Retina (tissue), 1 donor: Measurements from ENCODE around the gene TOR4A.
"Not testable (repeated sequence)": the region's sequence is repeated elsewhere in the genome, so short reads cannot be mapped to it uniquely, and the experiment has no call there.

ENCODE experiments used
- DNase-seq: peaks from one replicate; pipeline ENCODE4 v3.0.0-alpha.2; 2016

The TOR4A gene

DNA sequence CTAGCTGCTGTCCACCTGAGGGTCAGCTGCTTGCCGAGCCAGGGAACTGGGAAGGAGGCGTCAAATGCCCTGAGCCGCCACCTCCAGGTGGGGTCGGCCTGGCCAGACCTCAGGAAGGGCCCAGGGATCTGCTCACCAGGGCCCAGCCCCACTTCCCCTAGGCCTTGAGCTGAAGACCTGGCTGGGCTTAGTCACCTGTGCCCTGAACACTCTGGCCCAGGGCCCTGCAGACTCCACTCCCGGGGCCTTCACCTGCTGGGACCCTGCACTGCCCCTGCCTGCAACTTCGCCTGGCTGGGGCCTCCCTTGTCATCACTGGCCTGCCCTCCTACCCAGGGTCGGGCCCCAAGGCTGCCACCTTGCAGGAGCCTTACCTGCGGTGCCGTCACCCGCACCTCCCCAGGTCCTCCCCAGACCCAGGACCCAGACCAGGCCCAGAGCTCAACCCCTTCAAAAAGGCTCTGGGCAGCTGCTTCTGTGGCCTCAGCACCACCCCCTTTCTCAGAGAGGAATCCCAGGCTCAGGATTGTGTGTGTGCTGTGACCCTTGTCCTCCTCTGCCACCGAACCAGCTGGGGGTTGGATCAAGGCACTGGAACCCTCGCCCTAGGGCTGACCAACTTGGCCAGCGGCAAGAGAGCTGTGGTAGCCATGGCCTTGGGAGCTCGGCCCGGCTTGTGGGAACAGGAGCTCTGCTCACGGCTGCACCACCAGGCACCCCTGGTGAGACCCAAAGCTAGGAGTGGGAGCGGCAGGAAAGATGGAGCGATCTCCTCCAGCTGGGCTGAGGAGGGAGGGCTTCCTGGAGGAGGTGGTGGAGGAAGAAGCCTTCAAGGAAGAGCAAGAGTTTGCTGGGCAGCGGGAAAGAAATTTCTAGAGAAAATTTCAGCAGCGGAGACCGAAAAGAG, 23.6 kb upstream of the TOR4A start:
- DNase-seq = no peak

DNA sequence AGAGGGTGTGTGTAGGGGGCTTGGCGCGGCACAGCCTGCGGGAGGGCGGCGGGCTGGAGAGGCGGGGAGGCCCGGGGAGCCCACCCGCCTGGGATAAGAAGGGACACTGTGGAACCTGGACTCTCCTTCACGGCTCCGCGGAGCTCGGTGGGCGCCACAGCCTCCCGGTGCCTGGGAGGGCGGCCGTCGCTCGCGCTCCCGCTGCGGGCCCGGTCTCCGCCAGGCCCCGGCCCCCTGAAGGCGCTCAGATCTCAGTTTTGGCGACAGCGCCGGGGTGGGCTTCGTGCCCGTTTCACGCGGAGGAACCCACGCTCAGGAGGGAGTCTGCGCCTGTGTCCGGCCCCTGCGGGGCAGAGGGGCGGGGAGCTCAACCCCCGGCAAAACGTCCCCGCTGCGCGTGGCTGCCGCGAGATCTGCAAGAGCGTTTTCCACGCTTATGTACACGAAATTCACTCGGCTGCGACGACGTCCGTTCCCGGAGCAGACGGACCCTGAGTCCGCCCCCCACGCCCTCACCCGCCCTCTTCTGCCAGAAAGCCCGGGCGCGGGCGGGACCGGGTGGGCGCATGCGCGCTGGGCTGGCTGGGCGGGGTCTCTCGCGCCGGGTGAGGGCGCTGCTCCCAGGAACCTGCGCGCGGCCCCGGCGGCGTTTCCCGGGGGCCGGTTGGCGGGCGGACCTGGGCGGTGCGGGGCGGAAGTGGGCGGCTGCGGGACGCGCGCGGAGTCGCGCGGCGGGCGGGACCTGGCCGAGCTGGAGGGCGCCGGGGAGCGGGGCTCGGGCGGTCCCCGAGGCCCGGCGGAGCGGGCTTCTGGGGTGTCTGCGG, 22.7 kb upstream of the TOR4A start, which contains the start of gene NELFB:
TSS of gene NELFB (plus strand) at position 704 of the 824 bp plus-strand sequence.
- peak; percentile 94 for DNase-seq

DNA sequence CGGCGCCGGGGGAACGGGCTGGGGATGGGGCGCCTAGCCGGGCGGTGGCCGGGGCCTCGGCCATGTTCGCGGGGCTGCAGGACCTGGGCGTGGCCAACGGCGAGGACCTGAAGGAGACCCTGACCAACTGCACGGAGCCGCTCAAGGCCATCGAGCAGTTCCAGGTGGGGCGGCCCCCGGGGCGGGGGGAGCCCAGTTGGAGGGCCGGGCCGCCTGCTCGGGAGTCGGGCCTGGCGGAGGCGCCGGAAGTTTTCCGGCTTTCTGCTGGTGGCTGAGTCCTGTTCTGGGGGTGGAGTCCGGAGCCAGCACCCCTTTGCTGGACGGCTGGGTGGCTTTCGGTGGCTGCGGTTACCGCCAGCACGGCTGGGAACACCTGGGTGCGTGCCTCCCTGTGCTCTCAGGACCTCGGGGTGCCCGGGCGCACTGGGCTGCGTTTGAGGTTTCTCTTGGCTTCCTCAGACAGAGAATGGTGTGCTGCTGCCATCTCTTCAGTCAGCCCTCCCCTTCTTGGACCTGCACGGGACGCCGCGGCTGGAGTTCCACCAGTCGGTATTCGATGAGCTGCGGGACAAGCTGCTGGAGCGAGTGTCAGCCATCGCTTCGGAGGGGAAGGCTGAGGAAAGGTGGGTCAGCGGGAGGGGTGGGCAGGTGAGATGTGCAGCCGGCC, 21.9 kb upstream of the TOR4A start:
- peak; percentile 58 for DNase-seq

DNA sequence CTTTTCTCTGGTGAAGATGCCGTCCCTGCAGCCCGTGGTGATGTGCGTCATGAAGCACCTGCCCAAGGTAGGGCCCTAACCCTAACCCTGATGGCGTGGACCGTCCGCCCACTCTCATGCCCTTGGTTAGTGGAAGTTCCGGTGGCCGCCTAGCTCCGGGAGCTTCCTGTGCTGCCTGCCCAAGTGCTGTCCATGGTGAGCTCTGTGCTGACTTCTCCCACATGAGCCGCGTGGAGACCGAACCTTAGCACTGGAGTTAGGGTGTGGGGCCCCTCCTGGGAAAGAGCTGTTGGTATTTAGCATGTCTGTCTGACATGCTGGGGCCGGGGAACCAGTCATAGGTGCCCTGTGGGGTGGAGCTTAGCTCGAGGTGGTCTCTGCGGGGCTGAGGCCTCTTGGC, 21.2 kb upstream of the TOR4A start:
- DNase-seq = no peak

DNA sequence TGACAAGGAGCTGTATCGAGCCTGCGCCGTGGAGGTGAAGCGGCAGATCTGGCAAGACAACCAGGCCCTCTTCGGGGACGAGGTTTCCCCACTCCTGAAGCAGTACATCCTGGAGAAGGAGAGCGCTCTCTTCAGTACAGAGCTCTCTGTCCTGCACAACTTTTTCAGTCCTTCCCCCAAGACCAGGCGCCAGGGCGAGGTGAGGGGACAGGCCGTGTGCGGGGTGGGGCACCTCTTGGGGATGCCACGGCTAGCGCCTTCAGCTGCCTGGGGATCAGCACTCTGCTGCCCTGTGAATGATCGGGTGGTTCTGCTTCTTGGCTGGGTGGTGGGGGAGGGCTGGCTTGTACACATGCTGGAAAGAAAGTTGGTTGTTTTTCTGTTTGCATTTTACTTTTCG, 20.7 kb upstream of the TOR4A start:
- DNase-seq = no peak

DNA sequence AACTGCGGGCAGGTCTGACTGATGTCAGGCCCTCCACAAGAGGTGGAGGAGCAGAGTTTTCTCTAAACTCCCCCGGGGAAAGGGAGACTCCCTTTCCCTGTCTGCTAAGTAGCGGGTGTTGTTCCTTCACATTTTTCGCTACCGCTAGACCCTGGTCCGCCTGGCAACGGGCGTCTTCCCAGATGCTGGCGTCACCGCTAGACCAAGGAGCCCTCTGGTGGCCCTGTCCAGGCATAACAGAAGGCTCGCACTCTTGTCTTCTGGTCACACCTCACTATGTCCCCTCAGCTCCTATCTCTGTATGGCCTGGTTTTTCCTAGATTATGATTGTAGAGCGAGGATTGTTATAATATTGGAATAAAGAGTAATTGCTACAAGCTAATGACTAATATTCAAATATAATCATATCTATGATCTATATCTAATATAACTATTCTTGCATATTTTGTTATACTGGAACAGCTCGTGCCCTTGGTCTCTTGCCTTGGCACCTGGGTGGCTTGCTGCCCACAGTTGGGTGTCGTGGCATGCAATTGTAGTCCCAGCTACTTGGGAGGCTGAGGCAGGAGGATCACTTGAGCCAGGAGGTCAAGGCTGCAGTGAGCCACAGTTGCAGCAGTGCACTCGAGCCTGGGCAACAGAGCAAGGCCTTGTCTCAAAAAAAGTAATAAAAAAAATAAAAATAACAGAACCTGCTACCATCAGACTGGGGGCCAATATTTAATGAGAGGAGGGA, 15.2 kb upstream of the TOR4A start:
- DNase-seq = not testable (repeated sequence)

DNA sequence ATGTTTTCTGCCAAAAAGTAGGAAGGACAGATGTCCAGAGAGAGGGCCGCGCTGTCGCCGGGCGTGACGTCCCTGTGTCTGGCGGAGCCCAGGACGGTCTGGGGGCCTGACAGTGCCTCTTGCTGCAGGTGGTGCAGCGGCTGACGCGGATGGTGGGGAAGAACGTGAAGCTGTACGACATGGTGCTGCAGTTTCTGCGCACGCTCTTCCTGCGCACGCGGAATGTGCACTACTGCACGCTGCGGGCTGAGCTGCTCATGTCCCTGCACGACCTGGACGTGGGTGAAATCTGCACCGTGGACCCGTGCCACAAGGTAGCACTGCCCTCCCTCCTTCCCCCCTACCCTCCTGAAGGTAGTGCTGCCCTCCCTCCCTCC, 14.6 kb upstream of the TOR4A start:
- DNase-seq = no peak

DNA sequence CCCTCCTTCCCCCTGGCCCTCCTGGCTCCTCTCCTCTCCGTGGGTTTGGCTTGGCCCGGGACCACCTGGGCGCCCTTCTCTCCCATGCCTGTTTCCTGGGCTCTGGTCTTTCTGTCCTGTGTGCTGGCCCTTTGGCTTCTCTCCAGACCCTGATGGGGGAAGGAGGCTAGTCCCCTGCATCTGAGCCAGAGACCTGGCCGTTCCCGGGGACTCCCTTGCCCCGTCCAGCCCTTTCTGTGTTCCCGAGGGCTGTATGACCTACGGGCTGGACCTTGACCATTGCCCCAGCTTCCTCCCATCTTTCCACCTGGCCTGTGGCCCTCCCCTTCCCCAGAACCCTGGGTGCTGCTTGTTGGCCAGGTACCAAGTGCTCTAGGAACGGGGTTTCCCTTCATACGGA, 14.0 kb upstream of the TOR4A start:
- no peak for DNase-seq

DNA sequence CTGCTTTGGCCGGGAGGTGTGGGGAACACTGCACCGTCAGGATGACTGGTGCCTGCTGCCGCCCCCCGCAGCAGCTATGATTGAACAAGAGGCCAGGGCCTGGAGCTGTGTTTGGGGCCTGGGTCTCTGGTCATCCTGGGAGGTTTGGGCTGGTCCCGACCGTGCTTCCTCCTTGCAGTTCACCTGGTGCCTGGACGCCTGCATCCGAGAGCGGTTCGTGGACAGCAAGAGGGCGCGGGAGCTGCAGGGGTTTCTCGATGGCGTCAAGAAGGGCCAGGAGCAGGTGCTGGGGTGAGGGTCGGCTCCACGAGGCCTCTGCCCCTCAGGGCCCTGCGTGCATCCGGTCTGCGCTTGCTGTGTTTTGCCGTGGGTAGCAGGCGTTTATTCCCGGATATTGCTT, 13.5 kb upstream of the TOR4A start:
- no peak for DNase-seq

DNA sequence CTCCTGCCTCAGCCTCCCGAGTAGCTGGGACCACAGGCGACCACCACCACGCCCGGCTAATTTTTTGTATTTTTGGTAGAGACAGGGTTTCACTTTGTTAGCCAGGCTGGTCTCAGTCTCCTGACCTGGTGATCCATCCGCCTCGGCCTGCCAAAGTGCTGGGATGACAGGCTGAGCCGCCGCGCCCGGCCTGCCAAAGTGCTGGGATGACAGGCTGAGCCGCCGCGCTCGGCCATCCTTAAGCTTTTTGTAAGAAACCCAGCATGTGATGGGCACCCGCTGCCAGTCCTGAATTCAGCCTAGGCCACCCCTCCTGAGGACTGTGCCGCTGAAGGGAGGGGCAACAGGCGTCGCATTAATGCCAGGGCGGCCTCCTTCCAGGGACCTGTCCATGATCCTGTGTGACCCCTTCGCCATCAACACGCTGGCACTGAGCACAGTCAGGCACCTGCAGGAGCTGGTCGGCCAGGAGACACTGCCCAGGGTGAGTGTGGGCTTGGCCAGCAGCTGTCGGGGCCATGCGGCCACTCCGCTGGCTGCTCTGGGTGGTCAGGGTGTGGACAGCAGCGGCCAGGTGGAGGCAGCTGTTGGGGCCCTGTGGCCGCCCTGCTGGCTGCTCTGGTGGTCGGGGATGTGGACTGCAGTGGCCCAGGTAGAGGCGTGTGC, 11.9 kb upstream of the TOR4A start:
- no peak for DNase-seq

DNA sequence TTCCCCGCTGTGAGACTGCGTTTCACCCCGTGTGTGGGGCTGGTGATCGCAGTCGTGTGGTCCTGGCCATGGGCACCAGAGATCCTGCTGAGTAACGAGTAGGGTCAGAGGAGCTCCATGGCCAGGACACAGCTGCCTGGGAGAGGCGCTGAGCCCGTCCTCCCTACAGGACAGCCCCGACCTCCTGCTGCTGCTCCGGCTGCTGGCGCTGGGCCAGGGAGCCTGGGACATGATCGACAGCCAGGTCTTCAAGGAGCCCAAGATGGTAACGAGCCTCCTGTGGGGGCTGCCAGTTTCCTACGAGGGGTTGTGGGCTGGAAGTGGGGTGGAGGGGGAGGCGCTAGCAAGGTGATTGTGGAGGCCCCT, 11.4 kb upstream of the TOR4A start:
- no peak for DNase-seq

DNA sequence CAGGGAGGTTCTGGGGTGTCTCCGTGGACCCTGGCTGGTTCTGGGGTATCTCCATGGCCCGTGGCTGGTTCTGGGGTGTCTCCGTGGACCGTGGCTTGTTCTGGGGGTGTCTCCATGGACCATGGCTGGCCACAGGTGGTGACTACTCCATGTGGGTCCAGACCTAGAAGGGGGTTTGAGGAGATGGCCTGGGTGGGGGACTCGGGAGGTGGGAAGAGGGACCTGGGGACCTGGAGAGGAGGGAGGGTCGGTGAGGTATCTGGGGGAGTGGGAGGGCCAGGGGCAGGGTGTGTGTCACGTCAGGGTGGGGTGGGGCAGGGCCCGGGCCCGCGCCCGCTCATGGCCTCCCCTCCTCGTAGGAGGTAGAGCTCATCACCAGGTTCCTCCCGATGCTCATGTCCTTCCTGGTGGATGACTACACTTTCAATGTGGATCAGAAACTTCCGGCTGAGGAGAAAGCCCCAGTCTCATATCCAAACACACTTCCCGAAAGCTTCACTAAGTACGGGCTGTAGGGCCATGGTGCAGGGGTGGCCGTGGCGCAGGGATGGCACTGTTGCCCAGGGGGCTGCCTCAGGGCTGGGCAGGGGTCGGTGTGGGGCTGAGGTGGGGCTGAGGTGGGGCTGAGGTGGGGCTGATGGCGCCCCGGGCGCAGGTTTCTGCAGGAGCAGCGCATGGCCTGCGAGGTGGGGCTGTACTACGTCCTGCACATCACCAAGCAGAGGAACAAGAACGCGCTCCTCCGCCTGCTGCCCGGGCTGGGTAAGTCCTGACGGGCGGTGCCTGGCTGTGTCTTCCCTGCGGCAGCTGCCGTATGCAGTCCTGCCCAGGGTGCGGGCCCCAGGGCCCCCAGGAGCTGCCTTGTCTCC, 10.7 kb upstream of the TOR4A start:
- no peak for DNase-seq

DNA sequence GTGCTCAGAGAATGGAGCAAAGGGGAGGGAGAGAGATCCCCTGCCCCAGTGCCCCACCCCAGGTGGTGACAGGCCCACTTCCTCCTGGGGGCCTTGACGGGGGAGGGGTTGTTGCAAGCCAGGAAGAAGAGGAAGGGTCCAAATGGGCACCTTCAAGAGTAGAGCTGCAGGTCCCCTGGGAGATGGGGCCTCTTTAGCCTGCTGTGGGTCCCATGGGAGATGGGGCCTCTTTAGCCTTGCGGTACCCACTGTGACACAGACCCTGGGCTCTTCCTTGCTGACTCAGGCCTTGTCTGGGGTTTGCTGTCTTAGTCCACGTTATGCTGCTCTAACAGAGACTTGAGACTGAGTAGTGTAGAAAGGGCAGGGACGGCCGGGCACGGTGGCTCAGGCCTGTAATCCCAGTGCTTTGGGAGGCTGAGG, 9.6 kb upstream of the TOR4A start:
- no peak for DNase-seq

DNA sequence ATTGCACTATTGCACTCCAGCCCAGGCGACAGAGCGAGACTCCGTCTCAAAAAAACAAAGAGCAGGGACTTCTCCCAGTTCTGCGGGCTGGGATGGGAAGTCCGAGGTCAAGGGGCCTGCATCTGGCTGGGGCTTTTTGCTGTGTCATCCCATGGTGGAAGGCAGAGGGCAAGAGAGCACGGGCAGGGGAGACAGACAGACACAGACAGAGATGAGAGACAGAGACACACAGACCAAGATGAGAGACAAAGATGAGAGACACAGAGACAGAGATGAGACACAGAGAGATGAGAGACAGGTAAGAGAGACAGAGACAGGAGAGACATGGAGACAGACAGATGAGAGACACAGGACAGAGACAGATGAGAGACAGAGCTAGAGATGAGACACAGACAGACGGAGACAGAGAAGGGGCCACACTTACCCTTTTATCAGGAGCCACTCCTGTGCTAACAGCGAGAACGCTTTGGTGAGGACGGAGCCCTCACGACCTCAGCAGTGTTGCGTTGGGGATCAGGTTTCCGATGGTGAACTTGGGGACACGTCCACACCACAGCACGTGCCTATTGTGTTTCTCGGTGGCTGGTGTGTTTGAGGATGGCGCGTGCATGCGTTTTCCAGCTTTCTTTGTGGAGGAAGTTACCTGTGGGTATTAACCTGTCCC, 8.9 kb upstream of the TOR4A start:
- DNase-seq = no peak

DNA sequence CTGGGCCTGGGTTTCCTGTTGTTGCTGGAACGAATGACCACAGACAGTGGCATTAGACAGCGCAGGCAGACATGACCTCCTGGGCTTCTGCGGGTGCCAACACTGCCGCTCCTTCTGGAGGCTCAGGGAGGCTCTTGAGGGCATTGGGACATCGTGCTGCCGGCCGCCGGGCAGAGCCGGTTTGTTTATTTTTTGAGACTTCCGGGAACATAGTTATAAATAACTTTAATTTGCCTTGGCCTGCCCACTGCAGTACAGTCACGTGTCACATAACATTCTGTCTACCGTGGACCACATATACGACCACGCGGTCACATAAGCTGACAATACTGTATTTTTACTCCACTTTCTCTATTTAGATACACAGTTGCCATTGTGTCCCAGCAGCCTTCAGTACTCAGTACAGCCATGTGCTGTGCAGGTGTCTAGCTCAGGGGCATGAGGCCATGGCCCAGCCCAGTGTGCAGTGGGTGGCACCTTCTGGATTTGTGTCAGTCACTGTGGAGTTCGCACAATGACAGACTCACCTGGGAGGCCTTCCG, 8.2 kb upstream of the TOR4A start:
- DNase-seq = no peak

DNA sequence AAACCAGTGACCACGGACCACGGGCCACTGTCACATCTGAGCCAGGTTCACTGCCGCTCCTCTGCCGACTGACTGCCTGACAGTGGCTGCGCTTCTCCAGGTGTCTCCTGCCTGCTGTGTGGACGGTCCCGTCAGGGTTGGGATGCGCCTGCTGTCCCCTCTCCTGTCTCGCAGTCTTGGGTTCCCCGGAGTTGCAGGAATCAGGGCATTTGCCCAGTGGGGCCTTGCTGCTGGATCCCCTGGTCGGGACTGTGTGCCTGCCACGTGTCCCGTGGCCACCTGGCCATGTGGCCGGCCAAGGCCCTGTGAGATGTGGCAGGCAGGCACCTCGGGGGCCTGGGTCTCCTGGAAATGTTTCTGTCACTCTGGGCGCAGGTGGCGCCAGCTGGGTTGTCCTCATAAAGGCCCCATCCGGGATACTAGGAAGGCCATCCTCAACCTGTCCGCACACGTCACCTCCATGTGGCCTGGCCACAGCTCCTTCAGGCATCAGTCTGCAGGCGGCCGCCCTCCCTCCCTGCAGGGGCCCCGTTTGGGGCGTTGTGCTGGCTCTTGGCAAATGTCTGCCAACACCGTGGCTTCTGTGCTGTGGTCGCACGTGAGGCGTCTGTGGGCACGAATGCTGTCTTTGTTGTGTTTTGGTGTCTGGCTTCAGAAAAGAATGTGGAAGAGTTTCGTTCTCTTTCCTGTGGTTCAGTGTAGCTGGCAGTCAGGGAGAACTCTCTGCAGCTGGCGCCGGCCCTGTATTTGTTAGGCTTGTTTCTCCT, 6.4 kb upstream of the TOR4A start:
- DNase-seq = no peak

DNA sequence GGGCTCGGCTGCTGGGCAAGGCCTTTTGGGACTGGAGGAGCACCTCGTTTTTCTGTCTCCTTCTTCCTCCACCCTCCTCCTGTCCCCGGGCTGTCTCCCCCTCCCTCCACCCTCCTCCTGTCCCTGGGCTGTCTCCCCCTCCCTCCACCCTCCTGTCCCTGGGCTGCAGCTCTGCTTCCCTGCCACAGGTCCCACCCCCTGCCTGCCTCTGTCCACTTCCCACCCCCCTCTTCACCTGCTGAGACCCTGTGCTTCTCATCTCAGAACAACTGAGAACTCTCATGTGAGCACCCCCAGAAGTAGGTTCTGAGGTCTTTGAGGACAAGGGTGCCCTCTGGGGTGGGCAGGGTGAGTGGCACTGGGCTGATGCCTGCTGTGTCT, 5.8 kb upstream of the TOR4A start:
- no peak for DNase-seq

DNA sequence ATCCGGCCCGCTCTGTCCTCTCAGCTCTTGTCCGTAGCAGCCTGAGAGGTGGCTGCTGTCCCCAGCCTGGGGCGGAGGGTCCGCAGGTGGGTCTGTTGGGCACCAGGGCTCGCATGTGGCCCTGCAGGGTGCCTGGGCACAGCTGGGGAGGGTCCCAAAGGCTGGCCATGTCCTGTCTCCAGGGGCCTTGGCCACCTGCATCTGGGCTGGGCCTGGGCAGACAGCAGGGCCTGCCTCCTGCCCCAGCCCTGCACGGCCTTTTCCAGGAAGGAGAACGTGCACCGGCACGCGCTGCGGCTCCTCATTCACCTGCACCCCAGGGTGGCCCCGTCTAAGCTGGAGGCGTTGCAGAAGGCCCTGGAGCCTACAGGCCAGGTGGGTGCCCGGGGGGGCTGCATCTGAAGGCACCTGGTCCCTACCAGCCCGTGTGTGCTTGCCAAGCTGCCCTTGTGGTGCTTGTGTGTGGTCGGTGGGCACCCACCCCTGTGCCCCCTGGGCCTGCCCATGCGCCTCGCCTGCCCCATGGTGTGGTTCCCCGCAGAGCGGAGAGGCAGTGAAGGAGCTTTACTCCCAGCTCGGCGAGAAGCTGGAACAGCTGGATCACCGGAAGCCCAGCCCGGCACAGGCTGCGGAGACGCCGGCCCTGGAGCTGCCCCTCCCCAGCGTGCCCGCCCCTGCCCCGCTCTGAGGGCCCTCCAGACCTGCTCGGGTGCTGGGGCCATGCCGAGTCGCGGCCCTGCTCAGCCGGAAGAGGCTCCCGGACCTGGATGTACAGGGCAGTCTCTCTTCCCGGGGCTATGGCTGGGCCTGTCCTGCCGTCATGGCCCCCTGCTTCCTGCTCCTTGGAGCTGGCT, 5.1 kb upstream of the TOR4A start:
- DNase-seq = no peak

DNA sequence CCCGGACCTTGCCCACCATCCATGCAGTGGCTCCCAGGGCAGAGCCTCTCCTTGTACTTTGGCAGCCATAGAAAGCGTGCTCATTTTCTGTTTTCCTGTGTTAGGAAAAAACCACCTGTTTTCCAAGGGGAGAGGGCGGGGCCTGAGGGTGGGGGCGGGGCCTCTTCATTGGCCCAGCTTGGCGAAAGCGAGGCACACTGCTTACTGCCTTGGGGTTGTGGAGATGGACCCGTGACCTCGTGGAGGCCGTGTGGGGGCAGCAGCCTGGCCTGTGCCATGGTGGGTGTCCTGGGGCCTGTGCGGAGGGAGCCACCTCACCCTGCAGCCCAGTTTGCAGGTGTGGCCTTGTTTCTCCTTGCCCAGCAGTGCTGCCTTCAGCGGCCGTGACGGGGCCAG, 4.4 kb upstream of the TOR4A start:
- DNase-seq = no peak
